Common myeloid progenitor, CD34-positive (primary cell): ENCODE data around the gene CCDC110.

Source experiments
- CTCF ChIA-PET: fragments of 350-600 bp; sonication (Branson Sonifier 250); formaldehyde crosslinking; loops from one replicate; lab custom pipeline; 2021; ENCODE audit warnings: antibody characterized with exemption; lab: Charles Lee
- POLR2A ChIA-PET: fragments of 350-600 bp; sonication (Branson Sonifier 250); formaldehyde crosslinking; loops from one replicate; lab custom pipeline; 2021; ENCODE audit warnings: antibody characterized with exemption; lab: Charles Lee
- DNase-seq, 3 donors: peaks; one replicate each; pipeline versions ENCODE4 v3.0.0 to v3.0.0-alpha.2; 2013
- H3K27ac ChIP-seq, 2 experiments: 1 replicate in 1 of 2; 2 replicates in 1 of 2; pipeline ENCODE4 v1.7.0; 2013; ENCODE audit warnings: inconsistent platforms in 2 of 2, low read length in 2 of 2, mild to moderate bottlenecking in 2 of 2, low read depth in 1 of 2, moderate library complexity in 1 of 2; ENCODE audit not compliant: severe bottlenecking in 2 of 2, insufficient read depth in 1 of 2, poor library complexity in 1 of 2
- H3K27me3 ChIP-seq, 5 experiments: replicated peaks in 2 of 5; 1 replicate in 3 of 5; 2 replicates in 2 of 5; pipeline versions ENCODE4 v1.6.1 to v1.7.0; 2013; ENCODE audit warnings: low read length in 4 of 5, mild to moderate bottlenecking in 2 of 5, moderate library complexity in 2 of 5, inconsistent platforms in 1 of 5; ENCODE audit not compliant: insufficient read depth in 5 of 5, control insufficient read depth in 4 of 5
- H3K36me3 ChIP-seq, 4 experiments: 1 replicate in 2 of 4; 2 replicates in 2 of 4; pipeline versions ENCODE4 v1.6.1 to v1.7.0; 2013; ENCODE audit warnings: low read length in 3 of 4, control low read depth in 1 of 4, mild to moderate bottlenecking in 1 of 4; ENCODE audit not compliant: control insufficient read depth in 4 of 4, insufficient read depth in 4 of 4
- H3K4me1 ChIP-seq, 4 experiments: 1 replicate in 3 of 4; 2 replicates in 1 of 4; pipeline versions ENCODE4 v1.6.1 to v1.7.1; 2013; ENCODE audit warnings: low read length in 3 of 4, mild to moderate bottlenecking in 3 of 4, control low read depth in 1 of 4, inconsistent platforms in 1 of 4, moderate library complexity in 1 of 4; ENCODE audit not compliant: control insufficient read depth in 4 of 4, insufficient read depth in 4 of 4; ENCODE audit errors: control extremely low read depth in 1 of 4
- H3K4me3 ChIP-seq, 7 experiments: 1 replicate in 4 of 7; 2 replicates in 3 of 7; pipeline versions ENCODE4 v1.5.1 to v1.7.0; 2013; ENCODE audit warnings: mild to moderate bottlenecking in 7 of 7, low read length in 6 of 7, moderate library complexity in 6 of 7, inconsistent platforms in 2 of 7, low read depth in 2 of 7, control low read depth in 1 of 7; ENCODE audit not compliant: insufficient read depth in 4 of 7, control insufficient read depth in 1 of 7; ENCODE audit errors: extremely low read depth in 1 of 7
- H3K9me3 ChIP-seq, 5 experiments: 1 replicate in 4 of 5; 2 replicates in 1 of 5; pipeline versions ENCODE4 v1.6.1 to v1.7.1; 2013; ENCODE audit warnings: low read length in 4 of 5, mild to moderate bottlenecking in 2 of 5, inconsistent platforms in 1 of 5, low read depth in 1 of 5, moderate library complexity in 1 of 5; ENCODE audit not compliant: control insufficient read depth in 4 of 5, insufficient read depth in 2 of 5; ENCODE audit errors: control extremely low read depth in 1 of 5
- WGBS: methylation state at CpG from one replicate; pipeline ENCODE4 v1.1.5; 2013; ENCODE audit not compliant: insufficient coverage; 5-methylcytosine and 5-hydroxymethylcytosine counted together

Gene CCDC110

GRCh38 chr4:185468999-185469398, 2.5 kb downstream of the CCDC110 start:
- Histone ChIP-seq H3K4me1 (peaks cover 4 to 17% (median 14%) of the 10 kb centered on the region in 4 experiments), H3K36me3 (no peaks in the 10 kb centered on the region), H3K9me3 (peaks cover 0 to 4% (median 0%) of the 10 kb centered on the region in 5 experiments), H3K27me3 (peaks cover 9 to 74% (median 25%) of the 10 kb centered on the region in 5 experiments), H3K4me3 (no peak overlapping the region), H3K27ac (no peak overlapping the region)
- POLR2A ChIA-PET = no interaction called here
- no peak for DNase-seq
- 90% methylated on average over 2 of the region's 2 CpGs for WGBS
- CTCF ChIA-PET = no interaction called here

GRCh38 chr4:185467991-185468390, 3.5 kb downstream of the CCDC110 start:
- Histone ChIP-seq H3K9me3 (no peaks in the 10 kb centered on the region), H3K4me3 (no peak overlapping the region), H3K27me3 (peaks cover 9 to 67% (median 25%) of the 10 kb centered on the region in 5 experiments), H3K4me1 (peaks cover 4 to 17% (median 14%) of the 10 kb centered on the region in 4 experiments), H3K27ac (no peak overlapping the region), H3K36me3 (no peaks in the 10 kb centered on the region)
- POLR2A ChIA-PET = no interaction called here
- no peak for DNase-seq
- CTCF ChIA-PET = interaction anchor here (1.0 to 1.6 kb wide), 4 partner anchors 23 to 158 kb away, joined by 3 to 4 read pairs (median 3); no protein-coding TSS in a partner anchor
- WGBS = 97% methylated on average over 7 of the region's 8 CpGs

- Histone ChIP-seq H3K4me1 (peaks cover 2 to 16% (median 13%) of the 10 kb centered on the region in 4 experiments), H3K27ac (no peak overlapping the region), H3K9me3 (no peaks in the 10 kb centered on the region), H3K36me3 (no peaks in the 10 kb centered on the region), H3K4me3 (no peak overlapping the region), H3K27me3 (peaks cover 9 to 63% (median 28%) of the 10 kb centered on the region in 5 experiments)
- WGBS = no CpG with 5 or more reads among the region's 4 CpGs
- ChIA-PET POLR2A (no interaction called here), CTCF (interaction anchor here (1.3 to 1.6 kb wide), 2 partner anchors 129 to 158 kb away, joined by 3 to 4 read pairs; no protein-coding TSS in a partner anchor)
- DNase-seq = no peak
Observed at GRCh38 chr4:185467101-185467500, 4.4 kb downstream of the CCDC110 start.

GRCh38 chr4:185465707-185466106, 5.8 kb downstream of the CCDC110 start:
- POLR2A ChIA-PET = no interaction called here
- Histone ChIP-seq H3K27me3 (peaks cover 8 to 53% (median 25%) of the 10 kb centered on the region in 5 experiments), H3K36me3 (no peaks in the 10 kb centered on the region), H3K9me3 (no peaks in the 10 kb centered on the region), H3K4me1 (peaks cover 0 to 7% (median 3%) of the 10 kb centered on the region in 4 experiments), H3K27ac (no peak overlapping the region), H3K4me3 (no peak overlapping the region)
- whole genome bisulfite sequencing = 96% methylated on average over 2 of the region's 3 CpGs
- no peak for DNase-seq
- CTCF ChIA-PET = interaction anchor here (1.4 kb wide), 1 partner anchor 136 kb away, joined by 3 read pairs; no protein-coding TSS in a partner anchor

GRCh38 chr4:185464887-185465286, 6.6 kb downstream of the CCDC110 start:
- ChIA-PET CTCF (interaction anchor here (1.0 to 1.4 kb wide), 3 partner anchors 39 to 137 kb away, joined by 3 read pairs; partner anchors contain the start of gene UFSP2), POLR2A (no interaction called here)
- Histone ChIP-seq H3K4me3 (no peak overlapping the region), H3K9me3 (no peaks in the 10 kb centered on the region), H3K27me3 (peaks cover 4 to 52% (median 21%) of the 10 kb centered on the region in 5 experiments), H3K27ac (no peak overlapping the region), H3K4me1 (peaks cover 0 to 3% (median 0%) of the 10 kb centered on the region in 4 experiments), H3K36me3 (no peaks in the 10 kb centered on the region)
- no peak for DNase-seq
- no CpG with 5 or more reads among the region's 1 CpG for WGBS

- Histone ChIP-seq H3K27ac (no peak overlapping the region), H3K4me1 (no peaks in the 10 kb centered on the region), H3K27me3 (peaks cover 4 to 48% (median 16%) of the 10 kb centered on the region in 5 experiments), H3K36me3 (no peaks in the 10 kb centered on the region), H3K9me3 (no peaks in the 10 kb centered on the region), H3K4me3 (no peak overlapping the region)
- no peak for DNase-seq
- WGBS = 75% methylated on average over 4 of the region's 6 CpGs
- ChIA-PET CTCF (interaction anchor here (1.0 to 1.1 kb wide), 2 partner anchors 38 to 134 kb away, joined by 3 read pairs; partner anchors contain the start of gene UFSP2), POLR2A (no interaction called here)
Observed at GRCh38 chr4:185464183-185464582, 7.3 kb downstream of the CCDC110 start.

- Histone ChIP-seq H3K27ac (no peak overlapping the region), H3K4me1 (no peaks in the 10 kb centered on the region), H3K36me3 (no peaks in the 10 kb centered on the region), H3K27me3 (peaks cover 2 to 42% (median 12%) of the 10 kb centered on the region in 5 experiments), H3K9me3 (no peaks in the 10 kb centered on the region), H3K4me3 (no peak overlapping the region)
- CTCF ChIA-PET = interaction anchor here (1.1 kb wide), 1 partner anchor 135 kb away, joined by 3 read pairs; no protein-coding TSS in a partner anchor
- WGBS = 100% methylated on average over 6 of the region's 6 CpGs
- no peak for DNase-seq
- POLR2A ChIA-PET = no interaction called here
Observed at GRCh38 chr4:185463541-185463940, 8.0 kb downstream of the CCDC110 start.
